ENCODE data around the gene ZNF474.

- TF ChIP-seq CTCF (IDR thresholded peaks at IDR 0.05) (no peak), EZH2 (IDR thresholded peaks at IDR 0.05; ENCODE audit: borderline replicate concordance, insufficient read depth, low read depth, low read length, poor library complexity, severe bottlenecking) (no peak)
These were observed 50.9 kb downstream of the ZNF474 start for GRCh38 chr5:122180146-122180712.

Data from B cell (primary cell).